HCT116 (cell line): ENCODE results near the gene MESP2. TPM values are rescaled to one million over a fixed set of nuclear protein-coding genes. Genes with fewer than 3 reads are reported as not detected.

Experiments used
- ATAC-seq: fragments of 200-7000 bp; cut with Tn5 transposase; 2 replicates; pipeline ENCODE4 v1.9.1; 2020; ENCODE audit warnings: mild to moderate bottlenecking, moderate library complexity
- BruUV-seq: library from RNA; stranded (reverse); fragments of 400-500 nt; replicated peaks from 2 replicates; lab custom pipeline; 2021; lab: Mats Ljungman, UMichigan
- CTCF ChIA-PET: fragments of 300-600 bp; sonication (Branson Sonifier 250); formaldehyde crosslinking; loops from one replicate; lab custom pipeline; 2021; ENCODE audit warnings: antibody characterized with exemption; lab: Charles Lee
- POLR2A ChIA-PET: fragments of 300-600, 350-600 bp; sonication (Branson Sonifier 250); formaldehyde crosslinking; loops from one replicate; lab custom pipeline; 2021; ENCODE audit warnings: antibody characterized with exemption; lab: Charles Lee
- RAD21 ChIA-PET, 2 experiments: fragments of 300-600 bp; sonication (Branson Sonifier 250); formaldehyde crosslinking; loops; one replicate each; lab custom pipeline; 2023; ENCODE audit warnings: low total read pairs in 2 of 2; ENCODE audit not compliant: uncharacterized antibody in 2 of 2, unreplicated experiment in 2 of 2, low non-redundant PET in 1 of 2; lab: Charles Lee
- DNase-seq: peaks from one replicate; pipeline ENCODE4 v3.0.0-alpha.2; 2010; ENCODE audit warnings: low read depth, low spot score
- H2AFZ ChIP-seq: fragments of 200-600 bp; shearing (Covaris generic), sonication (generic); 2 replicates; pipeline ENCODE4 v1.6.1; 2017; ENCODE audit warnings: low read depth, mixed run types, mixed read lengths, antibody characterized with exemption, low read length; ENCODE audit not compliant: poor library complexity, severe bottlenecking
- H3K27ac ChIP-seq: 2 replicates; pipeline ENCODE4 v1.5.1; 2012; ENCODE audit warnings: low read depth, low read length
- H3K27me3 ChIP-seq: fragments of 200-600 bp; sonication (generic); 2 replicates; pipeline ENCODE4 v1.6.1; 2016; ENCODE audit warnings: mixed run types, low read length, mixed read lengths; ENCODE audit not compliant: insufficient read depth
- H3K36me3 ChIP-seq, 2 experiments: fragments of 200-500 bp in 1 of 2; fragments of 200-600 bp in 1 of 2; sonication (Bioruptor generic) in 1 of 2; sonication (generic) in 1 of 2; 2 replicates each; pipeline versions ENCODE4 v1.5.1 to v1.6.1; 2014 to 2016; ENCODE audit warnings: low read length in 2 of 2, inconsistent platforms in 1 of 2, mixed read lengths in 1 of 2, mixed run types in 1 of 2; ENCODE audit not compliant: insufficient read depth in 2 of 2, control insufficient read depth in 1 of 2
- H3K4me1 ChIP-seq, 2 experiments: fragments of 200-600 bp in 1 of 2; sonication (generic) in 1 of 2; 2 replicates each; pipeline versions ENCODE4 v1.5.1 to v1.6.1; 2012 to 2017; ENCODE audit warnings: low read length in 2 of 2, inconsistent platforms in 1 of 2, mild to moderate bottlenecking in 1 of 2, mixed read lengths in 1 of 2, mixed run types in 1 of 2, moderate library complexity in 1 of 2; ENCODE audit not compliant: insufficient read depth in 2 of 2, control insufficient read depth in 1 of 2
- H3K4me2 ChIP-seq: fragments of 200-600 bp; sonication (generic); 2 replicates; pipeline ENCODE4 v1.6.1; 2017; ENCODE audit warnings: mixed run types, low read length, mixed read lengths
- H3K4me3 ChIP-seq, 2 experiments: fragments of 200-600 bp in 1 of 2; sonication (generic) in 1 of 2; replicated peaks in 1 of 2; 2 replicates each; pipeline ENCODE4 v1.5.1; 2011 to 2016; ENCODE audit warnings: low read length in 2 of 2, control low read depth in 1 of 2, low read depth in 1 of 2, mild to moderate bottlenecking in 1 of 2, mixed read lengths in 1 of 2, mixed run types in 1 of 2
- H3K79me2 ChIP-seq: fragments of 200-600 bp; sonication (generic); 2 replicates; pipeline ENCODE4 v1.6.1; 2017; ENCODE audit warnings: mild to moderate bottlenecking, mixed run types, low read length, moderate library complexity, mixed read lengths; ENCODE audit not compliant: insufficient read depth
- H3K9ac ChIP-seq: fragments of 200-600 bp; sonication (generic); 2 replicates; pipeline ENCODE4 v1.6.1; 2016; ENCODE audit warnings: low read length, mixed read lengths
- H3K9me2 ChIP-seq: fragments of 200-600 bp; sonication (generic), shearing (Covaris generic); 2 replicates; pipeline ENCODE4 v1.6.1; 2017; ENCODE audit warnings: mixed run types, mild to moderate bottlenecking, moderate library complexity; ENCODE audit not compliant: insufficient read depth
- H3K9me3 ChIP-seq, 2 experiments: fragments of 200-500 bp in 1 of 2; fragments of 200-600 bp in 1 of 2; sonication (Bioruptor generic) in 1 of 2; sonication (generic) in 1 of 2; 2 replicates each; pipeline ENCODE4 v1.6.1; 2014 to 2017; ENCODE audit warnings: low read length in 2 of 2, mixed read lengths in 2 of 2, inconsistent platforms in 1 of 2, low read depth in 1 of 2, mild to moderate bottlenecking in 1 of 2, mixed run types in 1 of 2, moderate library complexity in 1 of 2; ENCODE audit not compliant: control insufficient read depth in 1 of 2, insufficient read depth in 1 of 2
- H4K20me1 ChIP-seq: fragments of 200-600 bp; sonication (generic), shearing (Covaris generic); 2 replicates; pipeline ENCODE4 v1.6.1; 2017; ENCODE audit warnings: mixed run types, mild to moderate bottlenecking, moderate library complexity; ENCODE audit not compliant: insufficient read depth
- ATF3 ChIP-seq: IDR thresholded peaks from 2 replicates; pipeline ENCODE4 v1.6.1; 2012
- CTCF ChIP-seq, 3 experiments: fragments of 200-600 bp in 1 of 3; sonication (generic) in 1 of 3; IDR thresholded peaks in 2 of 3; conservative IDR thresholded peaks in 1 of 3; 2 replicates each; pipeline ENCODE4 v1.5.1; 2012 to 2017; ENCODE audit warnings: low read depth in 2 of 3, low read length in 2 of 3, antibody characterized with exemption in 1 of 3, borderline replicate concordance in 1 of 3, control low read depth in 1 of 3, mild to moderate bottlenecking in 1 of 3, mixed read lengths in 1 of 3, mixed run types in 1 of 3, moderate library complexity in 1 of 3; ENCODE audit not compliant: insufficient read depth in 1 of 3
- EZH2phosphoT487 ChIP-seq: fragments of 200-600 bp; IDR thresholded peaks from 2 replicates; pipeline ENCODE4 v1.6.1; 2018; ENCODE audit warnings: antibody characterized with exemption, borderline replicate concordance
- POLR2A ChIP-seq: IDR thresholded peaks from 2 replicates; pipeline ENCODE4 v1.7.0; 2011; ENCODE audit warnings: borderline replicate concordance; ENCODE audit not compliant: insufficient read depth, insufficient read length; ENCODE audit errors: extremely low read depth
- RAD21 ChIP-seq: IDR thresholded peaks from 2 replicates; pipeline ENCODE4 v1.6.1; 2012; ENCODE audit warnings: low read depth, mild to moderate bottlenecking
- SP1 ChIP-seq: IDR thresholded peaks from 2 replicates; pipeline ENCODE4 v1.6.1; 2012; ENCODE audit warnings: low read depth
- ZNF274 ChIP-seq: fragments of 200-500 bp; sonication (Bioruptor generic); IDR thresholded peaks from 2 replicates; pipeline ENCODE4 v1.6.1; 2014; ENCODE audit warnings: mild to moderate bottlenecking, low read depth, low read length, inconsistent platforms
- intact Hi-C: fragments of 100-400 bp; cut with micrococcal nuclease; formaldehyde crosslinking; loops from 2 replicates; pipeline ENCODE4 v1.10.0; 2022
- total RNA-seq: library from RNA; stranded (reverse); gene quantifications from one replicate; pipeline ENCODE4 v1.2.1, GENCODE V29; 2021; ENCODE audit not compliant: unreplicated experiment
- TF ChIP-seq, protein P1 (sequence below): IDR thresholded peaks from 2 replicates; pipeline ENCODE4 v1.6.1; 2011; ENCODE audit warnings: mild to moderate bottlenecking, low read length, moderate library complexity; ENCODE audit not compliant: insufficient replicate concordance; ENCODE audit errors: extremely low read depth
- TF ChIP-seq, protein P2 (sequence below): IDR thresholded peaks from 2 replicates; pipeline ENCODE4 v1.6.1; 2012

The MESP2 gene
- total RNA-seq, 1 experiment from 2014 or later = 0.20 TPM

DNA sequence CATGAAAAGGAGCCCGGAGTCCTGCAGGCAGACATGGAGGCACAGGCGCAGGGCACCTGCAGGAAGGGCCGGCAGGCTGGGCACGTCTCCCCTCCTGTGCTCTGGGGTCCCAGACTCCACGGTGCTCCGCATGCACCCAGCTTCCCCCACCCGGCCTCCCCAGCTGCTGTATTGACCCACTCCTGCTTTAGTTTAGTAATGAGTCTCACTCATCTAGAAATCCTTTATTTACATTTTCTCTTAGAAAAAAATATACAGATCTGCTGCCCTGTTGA lies 8.5 kb downstream of the MESP2 start (continued):
- TF ChIP-seq, protein P1, sequence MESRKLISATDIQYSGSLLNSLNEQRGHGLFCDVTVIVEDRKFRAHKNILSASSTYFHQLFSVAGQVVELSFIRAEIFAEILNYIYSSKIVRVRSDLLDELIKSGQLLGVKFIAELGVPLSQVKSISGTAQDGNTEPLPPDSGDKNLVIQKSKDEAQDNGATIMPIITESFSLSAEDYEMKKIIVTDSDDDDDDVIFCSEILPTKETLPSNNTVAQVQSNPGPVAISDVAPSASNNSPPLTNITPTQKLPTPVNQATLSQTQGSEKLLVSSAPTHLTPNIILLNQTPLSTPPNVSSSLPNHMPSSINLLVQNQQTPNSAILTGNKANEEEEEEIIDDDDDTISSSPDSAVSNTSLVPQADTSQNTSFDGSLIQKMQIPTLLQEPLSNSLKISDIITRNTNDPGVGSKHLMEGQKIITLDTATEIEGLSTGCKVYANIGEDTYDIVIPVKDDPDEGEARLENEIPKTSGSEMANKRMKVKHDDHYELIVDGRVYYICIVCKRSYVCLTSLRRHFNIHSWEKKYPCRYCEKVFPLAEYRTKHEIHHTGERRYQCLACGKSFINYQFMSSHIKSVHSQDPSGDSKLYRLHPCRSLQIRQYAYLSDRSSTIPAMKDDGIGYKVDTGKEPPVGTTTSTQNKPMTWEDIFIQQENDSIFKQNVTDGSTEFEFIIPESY = no peak
- no peak for TF ChIP-seq EZH2phosphoT487
- TF ChIP-seq, all 23 proteins: peak for 0

- Histone ChIP-seq H3K27ac (no peak overlapping the region), H3K79me2 (no peaks in the 10 kb centered on the region), H3K27me3 (no peaks in the 10 kb centered on the region), H3K4me3 (no peak overlapping the region), H3K4me1 (peaks cover 8 to 58% of the 10 kb centered on the region in 2 experiments; a peak in 3 of 4 replicates), H4K20me1 (no peaks in the 10 kb centered on the region), H3K36me3 (no peaks in the 10 kb centered on the region), H2AFZ (peak overlapping the region; percentile 50), H3K9me2 (no peaks in the 10 kb centered on the region), H3K9me3 (no peaks in the 10 kb centered on the region), H3K4me2 (peak overlapping the region; percentile 9; the same call in 1 of the 2 replicates), H3K9ac (no peak overlapping the region)
- no peak for TF ChIP-seq ZNF274
- no peak for TF ChIP-seq SP1
- TF ChIP-seq RAD21 = no peak
- no peak for TF ChIP-seq POLR2A
- no peak for TF ChIP-seq CTCF (IDR thresholded peaks at IDR 0.05 in 2 of 3, conservative IDR thresholded peaks at IDR 0.05 in 1 of 3; ENCODE audit: borderline replicate concordance in 1 of 3, insufficient read depth in 1 of 3, low read depth in 2 of 3, low read length in 2 of 3)
- TF ChIP-seq, protein P2, sequence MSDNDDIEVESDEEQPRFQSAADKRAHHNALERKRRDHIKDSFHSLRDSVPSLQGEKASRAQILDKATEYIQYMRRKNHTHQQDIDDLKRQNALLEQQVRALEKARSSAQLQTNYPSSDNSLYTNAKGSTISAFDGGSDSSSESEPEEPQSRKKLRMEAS = no peak
- TF ChIP-seq ATF3 = no peak
- POLR2A ChIA-PET = no interaction called here
- intact Hi-C loops = no loop called here
- DNase-seq (no peak), ATAC-seq (no peak)
- RAD21 ChIA-PET = no interaction called here
- BruUV-seq = no TSS peak
- CTCF ChIA-PET = no interaction called here
Observed at GRCh38 chr15:89785064-89785773, 9.1 kb downstream of the MESP2 start.
